WERI-Rb-1 (cell line): ENCODE data around the gene SHOX.

ENCODE experiments used
- DNase-seq: peaks from one replicate; pipeline ENCODE4 v3.0.0-alpha.2; 2020
- H3K27ac ChIP-seq: fragments of 250-450 bp; sonication (Bioruptor Pico); 2 replicates; pipeline ENCODE4 v1.5.1; 2020; ENCODE audit warnings: mild to moderate bottlenecking, moderate library complexity
- H3K27me3 ChIP-seq: fragments of 250-450 bp; sonication (Bioruptor Pico); 2 replicates; pipeline ENCODE4 v1.5.1; 2021; ENCODE audit warnings: mild to moderate bottlenecking, low read depth, moderate library complexity; ENCODE audit not compliant: insufficient read depth, severe bottlenecking
- H3K36me3 ChIP-seq: fragments of 250-450 bp; sonication (Bioruptor Pico); 2 replicates; pipeline ENCODE4 v1.5.1; 2020; ENCODE audit warnings: mild to moderate bottlenecking, moderate library complexity
- H3K4me3 ChIP-seq: 2 replicates; pipeline ENCODE4 v1.5.1; 2011; ENCODE audit warnings: low read depth, mild to moderate bottlenecking, control low read depth, low read length
- H3K9me3 ChIP-seq: fragments of 250-450 bp; sonication (Bioruptor Pico); 2 replicates; pipeline ENCODE4 v1.5.1; 2021; ENCODE audit warnings: mild to moderate bottlenecking, moderate library complexity; ENCODE audit not compliant: severe bottlenecking
- CTCF ChIP-seq: IDR thresholded peaks from 2 replicates; pipeline ENCODE4 v1.5.1; 2011; ENCODE audit warnings: low read depth, mild to moderate bottlenecking, control low read depth, inconsistent platforms, low read length

SHOX gene

GRCh38 chrX:631802-632365, 1.3 kb downstream of the SHOX start:
- no peak overlapping the region for H3K4me3 ChIP-seq
- no peaks in the 10 kb centered on the region for H3K36me3 ChIP-seq
- no peak overlapping the region for H3K27ac ChIP-seq
- H3K27me3 ChIP-seq, result peaks cover 78% of the 10 kb centered on the region
- no peak for DNase-seq
- no peaks in the 10 kb centered on the region for H3K9me3 ChIP-seq
- TF ChIP-seq CTCF, result no peak

DNA sequence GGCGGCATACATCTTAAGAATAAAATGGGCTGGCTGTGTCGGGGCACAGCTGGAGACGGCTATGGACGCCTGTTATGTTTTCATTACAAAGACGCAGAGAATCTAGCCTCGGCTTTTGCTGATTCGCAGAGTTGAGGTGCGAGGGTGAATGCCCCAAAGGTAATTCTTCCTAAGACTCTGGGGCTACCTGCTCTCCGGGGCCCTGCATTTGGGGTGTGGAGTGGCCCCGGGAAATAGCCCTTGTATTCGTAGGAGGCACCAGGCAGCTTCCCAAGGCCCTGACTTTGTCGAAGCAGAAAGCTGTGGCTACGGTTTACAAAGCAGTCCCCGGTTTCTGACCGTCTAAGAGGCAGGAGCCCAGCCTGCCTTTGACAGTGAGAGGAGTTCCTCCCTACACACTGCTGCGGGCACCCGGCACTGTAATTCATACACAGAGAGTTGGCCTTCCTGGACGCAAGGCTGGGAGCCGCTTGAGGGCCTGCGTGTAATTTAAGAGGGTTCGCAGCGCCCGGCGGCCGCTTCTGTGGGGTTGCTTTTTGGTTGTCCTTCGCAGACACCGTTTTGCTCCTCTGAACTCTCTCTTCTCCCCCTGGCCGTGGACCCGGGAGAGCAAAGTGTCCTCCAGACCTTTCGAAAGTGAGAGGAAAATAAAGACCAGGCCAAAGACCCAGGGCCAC, 1.9 kb downstream of the SHOX start:
- peaks cover 78% of the 10 kb centered on the region for H3K27me3 ChIP-seq
- no peak for TF ChIP-seq CTCF
- DNase-seq, result no peak

DNA sequence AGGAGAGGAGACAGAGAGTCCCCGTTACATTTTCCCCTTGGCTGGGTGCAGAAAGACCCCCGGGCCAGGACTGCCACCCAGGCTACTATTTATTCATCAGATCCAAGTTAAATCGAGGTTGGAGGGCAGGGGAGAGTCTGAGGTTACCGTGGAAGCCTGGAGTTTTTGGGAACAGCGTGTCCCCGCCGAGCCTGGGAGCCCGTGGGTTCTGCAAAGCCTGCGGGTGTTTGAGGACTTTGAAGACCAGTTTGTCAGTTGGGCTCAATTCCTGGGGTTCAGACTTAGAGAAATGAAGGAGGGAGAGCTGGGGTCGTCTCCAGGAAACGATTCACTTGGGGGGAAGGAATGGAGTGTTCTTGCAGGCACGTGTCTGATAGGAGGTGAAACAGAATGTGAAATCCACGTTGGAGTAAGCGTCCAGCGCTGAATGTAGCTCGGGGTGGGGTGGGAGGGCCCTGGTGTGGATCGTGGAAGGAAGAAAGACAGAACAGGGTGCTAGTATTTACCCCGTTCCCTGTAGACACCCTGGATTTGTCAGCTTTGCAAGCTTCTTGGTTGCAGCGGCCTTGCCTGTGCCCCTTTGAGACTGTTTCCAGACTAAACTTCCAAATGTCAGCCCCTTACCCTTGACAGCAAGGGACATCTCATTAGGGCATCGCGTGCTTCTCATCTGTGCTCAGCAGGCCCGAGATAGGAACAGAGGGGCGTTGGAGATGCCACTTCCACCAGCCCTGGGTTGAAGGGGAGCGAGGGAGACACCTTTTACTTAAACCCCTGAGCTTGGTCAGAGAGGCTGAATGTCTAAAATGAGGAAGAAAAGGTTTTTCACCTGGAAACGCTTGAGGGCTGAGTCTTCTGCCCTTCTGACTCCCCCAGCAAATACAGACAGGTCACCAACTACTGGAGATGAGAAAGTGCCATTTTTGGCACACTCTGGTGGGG, 2.7 kb downstream of the SHOX start:
- no peak overlapping the region for H3K4me3 ChIP-seq
- H3K9me3 ChIP-seq, result no peaks in the 10 kb centered on the region
- no peak for TF ChIP-seq CTCF
- peaks cover 81% of the 10 kb centered on the region for H3K27me3 ChIP-seq
- no peak for DNase-seq
- H3K36me3 ChIP-seq, result no peaks in the 10 kb centered on the region
- no peak overlapping the region for H3K27ac ChIP-seq

More for the DNA sequence above, 1.9 kb downstream of the SHOX start:
- Histone ChIP-seq H3K9me3 (no peaks in the 10 kb centered on the region), H3K36me3 (no peaks in the 10 kb centered on the region), H3K27ac (no peak overlapping the region), H3K4me3 (no peak overlapping the region)

DNA sequence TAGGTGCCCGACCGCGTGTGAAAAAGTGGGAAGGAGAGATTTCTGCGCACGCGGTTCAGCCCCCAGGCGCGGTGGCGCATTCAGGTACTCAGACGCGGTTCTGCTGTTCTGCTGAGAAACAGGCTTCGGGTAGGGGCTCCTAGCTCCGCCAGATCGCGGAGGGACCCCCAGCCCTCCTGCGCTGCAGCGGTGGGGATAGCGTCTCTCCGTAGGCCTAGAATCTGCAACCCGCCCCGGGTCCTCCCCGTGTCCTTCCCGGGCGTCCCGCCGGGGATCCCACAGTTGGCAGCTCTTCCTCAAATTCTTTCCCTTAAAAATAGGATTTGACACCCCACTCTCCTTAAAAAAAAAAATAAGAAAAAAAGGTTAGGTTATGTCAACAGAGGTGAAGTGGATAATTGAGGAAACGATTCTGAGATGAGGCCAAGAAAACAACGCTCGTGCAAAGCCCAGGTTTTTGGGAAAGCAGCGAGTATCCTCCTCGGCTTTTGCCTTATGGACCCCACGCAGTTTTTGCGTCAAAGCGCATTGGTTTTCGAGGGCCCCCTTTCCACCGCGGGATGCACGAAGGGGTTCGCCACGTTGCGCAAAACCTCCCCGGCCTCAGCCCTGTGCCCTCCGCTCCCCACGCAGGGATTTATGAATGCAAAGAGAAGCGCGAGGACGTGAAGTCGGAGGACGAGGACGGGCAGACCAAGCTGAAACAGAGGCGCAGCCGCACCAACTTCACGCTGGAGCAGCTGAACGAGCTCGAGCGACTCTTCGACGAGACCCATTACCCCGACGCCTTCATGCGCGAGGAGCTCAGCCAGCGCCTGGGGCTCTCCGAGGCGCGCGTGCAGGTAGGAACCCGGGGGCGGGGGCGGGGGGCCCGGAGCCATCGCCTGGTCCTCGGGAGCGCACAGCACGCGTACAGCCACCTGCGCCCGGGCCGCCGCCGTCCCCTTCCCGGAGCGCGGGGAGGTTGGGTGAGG, 3.7 kb downstream of the SHOX start:
- no peaks in the 10 kb centered on the region for H3K9me3 ChIP-seq
- H3K4me3 ChIP-seq, result no peak overlapping the region
- no peak for DNase-seq
- H3K36me3 ChIP-seq, result no peaks in the 10 kb centered on the region
- TF ChIP-seq CTCF, result no peak
- H3K27ac ChIP-seq, result no peak overlapping the region
- peaks cover 89% of the 10 kb centered on the region for H3K27me3 ChIP-seq

DNA sequence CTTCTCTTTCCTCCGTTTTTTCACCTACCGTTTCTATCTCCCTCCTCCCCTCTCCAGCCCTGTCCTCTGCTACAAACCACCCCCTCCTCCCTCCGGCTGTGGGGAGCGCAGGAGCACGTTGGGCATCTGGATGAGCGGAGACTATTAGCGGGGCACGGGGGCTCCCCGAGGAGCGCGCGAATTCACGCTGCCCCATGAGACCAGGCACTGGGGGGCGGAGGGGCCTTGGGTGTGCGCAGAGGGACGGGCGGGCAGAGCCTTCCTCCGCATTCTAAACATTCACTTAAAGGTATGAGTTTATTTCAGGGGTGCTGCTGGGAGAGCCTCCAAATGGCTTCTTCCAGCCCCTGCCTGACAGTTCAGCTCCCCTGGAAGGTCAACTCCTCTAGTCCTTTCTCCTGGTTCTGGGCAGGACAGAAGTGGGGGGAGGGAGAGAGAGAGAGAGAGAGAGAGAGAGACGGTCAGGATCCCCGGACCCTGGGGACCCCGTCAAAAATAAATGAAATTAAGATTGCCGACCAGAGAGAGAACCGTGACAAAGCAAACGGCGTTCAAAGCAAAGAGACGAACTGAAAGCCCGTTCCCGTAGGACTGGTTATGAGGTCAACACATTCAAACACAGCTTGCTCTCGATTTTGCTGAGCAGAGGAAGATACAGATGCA, 5.0 kb downstream of the SHOX start:
- Histone ChIP-seq H3K36me3 (no peaks in the 10 kb centered on the region), H3K27me3 (peaks cover 88% of the 10 kb centered on the region), H3K9me3 (no peaks in the 10 kb centered on the region), H3K4me3 (no peak overlapping the region), H3K27ac (no peak overlapping the region)
- DNase-seq, result no peak
- TF ChIP-seq CTCF, result no peak
